ENCODE measurements around the gene PXT1. TPM values are rescaled to one million over a fixed set of nuclear protein-coding genes. Genes with fewer than 3 reads are reported as not detected.

Gene PXT1
- total RNA-seq, 2 experiments from 2014 or later, result 0.25 TPM; not detected in 1

- H3K36me3 ChIP-seq (ENCODE audit: insufficient read depth, low read length), result peaks cover 93% of the 10 kb centered on the region
- no TSS peak for BruUV-seq (replicated peaks)
- no peaks in the 10 kb centered on the region for H3K4me1 ChIP-seq (ENCODE audit: insufficient read depth, low read length, poor library complexity, severe bottlenecking)
- no peaks in the 10 kb centered on the region for H4K20me1 ChIP-seq (ENCODE audit: insufficient read depth, low read length)
- no peak for DNase-seq (ENCODE audit: low spot score)
- no peaks in the 10 kb centered on the region; the same call in 1 of the 2 replicates for H3K79me2 ChIP-seq (ENCODE audit: insufficient read depth, low read depth, low read length)
- ChIA-PET POLR2A (interaction anchor here (0.6 to 1.2 kb wide), 4 partner anchors 9 to 241 kb away, joined by 3 to 4 read pairs (median 4); no protein-coding TSS in a partner anchor), CTCF (ENCODE audit: unreplicated experiment) (no interaction called here)
- H3K4me3 ChIP-seq (ENCODE audit: low read depth, low read length, poor library complexity, severe bottlenecking), result no peak overlapping the region
- no peaks in the 10 kb centered on the region for H3K9me3 ChIP-seq (ENCODE audit: low read length)
- no peak overlapping the region for H2AFZ ChIP-seq (ENCODE audit: low read length)
- H3K9me2 ChIP-seq (ENCODE audit: insufficient read depth, low read length), result no peaks in the 10 kb centered on the region
- intact Hi-C loops (cut with micrococcal nuclease; ENCODE audit: unreplicated experiment), result no loop called here
- H3K4me2 ChIP-seq (ENCODE audit: low read length), result no peak overlapping the region
- TF ChIP-seq EZH2phosphoT487 (IDR thresholded peaks at IDR 0.05; ENCODE audit: borderline replicate concordance, low read depth, low read length) (no peak), CTCF (conservative IDR thresholded peaks at IDR 0.05; ENCODE audit: low read length) (no peak)
- no peak overlapping the region for H3K27ac ChIP-seq (ENCODE audit: low read depth, low read length, poor library complexity, severe bottlenecking)
Measured at GRCh38 chr6:36479256-36479655, 36.6 kb upstream of the PXT1 start.

- Histone ChIP-seq H3K4me2 (ENCODE audit: low read length) (no peak overlapping the region), H3K4me3 (ENCODE audit: low read depth, low read length, poor library complexity, severe bottlenecking) (no peak overlapping the region), H2AFZ (ENCODE audit: low read length) (no peak overlapping the region), H4K20me1 (ENCODE audit: insufficient read depth, low read length) (no peaks in the 10 kb centered on the region), H3K4me1 (ENCODE audit: insufficient read depth, low read length, poor library complexity, severe bottlenecking) (no peaks in the 10 kb centered on the region), H3K9me3 (ENCODE audit: low read length) (no peaks in the 10 kb centered on the region), H3K79me2 (ENCODE audit: insufficient read depth, low read depth, low read length) (no peaks in the 10 kb centered on the region; the same call in 1 of the 2 replicates), H3K27ac (ENCODE audit: low read depth, low read length, poor library complexity, severe bottlenecking) (no peak overlapping the region), H3K36me3 (ENCODE audit: insufficient read depth, low read length) (peaks cover 93% of the 10 kb centered on the region), H3K9me2 (ENCODE audit: insufficient read depth, low read length) (no peaks in the 10 kb centered on the region)
- intact Hi-C loops (cut with micrococcal nuclease; ENCODE audit: unreplicated experiment), result no loop called here
- TF ChIP-seq CTCF (conservative IDR thresholded peaks at IDR 0.05; ENCODE audit: low read length) (no peak), EZH2phosphoT487 (IDR thresholded peaks at IDR 0.05; ENCODE audit: borderline replicate concordance, low read depth, low read length) (no peak)
- DNase-seq (ENCODE audit: low spot score), result no peak
- CTCF ChIA-PET (ENCODE audit: unreplicated experiment), result no interaction called here
- BruUV-seq (replicated peaks), result TSS peak; percentile 33
- POLR2A ChIA-PET, result interaction anchor here (1.0 kb wide), 1 partner anchor 10 kb away, joined by 3 read pairs; no protein-coding TSS in a partner anchor
Measured at GRCh38 chr6:36478051-36478526, 35.4 kb upstream of the PXT1 start.

- no peak overlapping the region for H3K4me3 ChIP-seq (ENCODE audit: low read depth, low read length, poor library complexity, severe bottlenecking)
- no peak overlapping the region for H2AFZ ChIP-seq (ENCODE audit: low read length)
- intact Hi-C loops (cut with micrococcal nuclease; ENCODE audit: unreplicated experiment), result no loop called here
- peaks cover 4% of the 10 kb centered on the region; the same call in 1 of the 2 replicates for H3K9me3 ChIP-seq (ENCODE audit: low read length)
- H3K79me2 ChIP-seq (ENCODE audit: insufficient read depth, low read depth, low read length), result peaks cover 53% of the 10 kb centered on the region
- no peak overlapping the region for H3K27ac ChIP-seq (ENCODE audit: low read depth, low read length, poor library complexity, severe bottlenecking)
- BruUV-seq (replicated peaks), result no TSS peak
- peaks cover 15% of the 10 kb centered on the region for H3K4me1 ChIP-seq (ENCODE audit: insufficient read depth, low read length, poor library complexity, severe bottlenecking)
- H3K4me2 ChIP-seq (ENCODE audit: low read length), result no peak overlapping the region
- H4K20me1 ChIP-seq (ENCODE audit: insufficient read depth, low read length), result no peaks in the 10 kb centered on the region
- H3K36me3 ChIP-seq (ENCODE audit: insufficient read depth, low read length), result peaks cover 62% of the 10 kb centered on the region
- POLR2A ChIA-PET, result interaction anchor here (0.7 kb wide), 2 partner anchors 9 to 16 kb away, joined by 3 to 4 read pairs; no protein-coding TSS in a partner anchor
- H3K9me2 ChIP-seq (ENCODE audit: insufficient read depth, low read length), result no peaks in the 10 kb centered on the region
- DNase-seq (ENCODE audit: low spot score), result no peak
- CTCF ChIA-PET (ENCODE audit: unreplicated experiment), result no interaction called here
- TF ChIP-seq EZH2phosphoT487 (IDR thresholded peaks at IDR 0.05; ENCODE audit: borderline replicate concordance, low read depth, low read length), result no peak
- no peak for TF ChIP-seq CTCF (conservative IDR thresholded peaks at IDR 0.05; ENCODE audit: low read length)
Measured at GRCh38 chr6:36469946-36470345, 27.3 kb upstream of the PXT1 start.

All from OCI-LY7 (cell line).